Spleen (tissue), 11 donors: Measurements from ENCODE around the gene ANKRD16. TPM values are rescaled to one million over a fixed set of nuclear protein-coding genes. Genes with fewer than 3 reads are reported as not detected.
"Not testable (repeated sequence)": the region's sequence is repeated elsewhere in the genome, so short reads cannot be mapped to it uniquely, and the experiment has no call there.

Source experiments
- DNase-seq: peaks from one replicate; pipeline ENCODE4 v3.0.0-alpha.2; 2020
- H3K27ac ChIP-seq, 8 donors: fragments of 200-600 bp; sonication (generic) in 7 of 8; 1 replicate in 4 of 8; 2 replicates in 4 of 8; pipeline versions ENCODE4 v1.5.0 to v1.8.0; 2016 to 2021; ENCODE audit warnings: inconsistent platforms in 4 of 8, mild to moderate bottlenecking in 4 of 8, moderate library complexity in 1 of 8
- H3K27me3 ChIP-seq, 7 donors: fragments of 200-600 bp; sonication (generic) in 6 of 7; replicated peaks in 1 of 7; 1 replicate in 4 of 7; 2 replicates in 3 of 7; pipeline versions ENCODE4 v1.5.0 to v1.8.0; 2016 to 2021; ENCODE audit warnings: inconsistent platforms in 3 of 7, mild to moderate bottlenecking in 1 of 7
- H3K36me3 ChIP-seq, 6 donors: fragments of 200-600 bp; sonication (generic) in 5 of 6; 1 replicate in 4 of 6; 2 replicates in 2 of 6; pipeline versions ENCODE4 v1.5.0 to v1.8.0; 2016 to 2021; ENCODE audit warnings: inconsistent platforms in 2 of 6
- H3K4me1 ChIP-seq, 6 donors: fragments of 200-600 bp; sonication (generic) in 5 of 6; 1 replicate in 3 of 6; 2 replicates in 3 of 6; pipeline versions ENCODE4 v1.5.0 to v1.8.0; 2016 to 2021; ENCODE audit warnings: inconsistent platforms in 3 of 6
- H3K4me3 ChIP-seq, 8 donors: fragments of 200-600 bp; sonication (generic) in 7 of 8; 1 replicate in 4 of 8; 2 replicates in 4 of 8; pipeline versions ENCODE4 v1.5.0 to v1.8.0; 2016 to 2021; ENCODE audit warnings: inconsistent platforms in 4 of 8, mild to moderate bottlenecking in 4 of 8, moderate library complexity in 2 of 8
- H3K9me3 ChIP-seq, 8 donors: fragments of 200-600 bp; sonication (generic) in 7 of 8; 1 replicate in 4 of 8; 2 replicates in 4 of 8; pipeline versions ENCODE4 v1.5.0 to v1.8.0; 2016 to 2021; ENCODE audit warnings: inconsistent platforms in 4 of 8
- POLR2A ChIP-seq, 3 donors: fragments of 450-650 bp; IDR thresholded peaks; one replicate each; pipeline ENCODE4 v1.5.1; 2017; ENCODE audit warnings: antibody characterized with exemption in 3 of 3, mild to moderate bottlenecking in 1 of 3
- POLR2AphosphoS5 ChIP-seq, 3 donors: sonication (generic); formaldehyde crosslinking; IDR thresholded peaks; one replicate each; pipeline ENCODE4 v1.5.1; 2017; ENCODE audit warnings: antibody characterized with exemption in 3 of 3
- WGBS, 5 donors: extraction: QIAGEN DNeasy Blood & Tissue Kit in 3 of 5; methylation state at CpG; one replicate each; pipeline versions ENCODE4 v1.1.5 to v1.1.7; 2013 to 2018; 5-methylcytosine and 5-hydroxymethylcytosine counted together
- intact Hi-C: fragments of 100-400 bp; cut with DNase I; formaldehyde crosslinking; loops from one replicate; pipeline ENCODE4 v1.15.0; 2023; ENCODE audit warnings: low total_unique reads
- polyA plus RNA-seq, 3 donors: library from polyadenylated mRNA; stranded (reverse); fragments of 200-250 nt; gene quantifications; one replicate each; pipeline ENCODE4 v1.2.1, GENCODE V29; 2013
- total RNA-seq, 7 donors: library from RNA; depleted of rRNA in 3 of 7; stranded (reverse); fragments of >200 nt in 3 of 7; fragmentation: NEBNext Ultra II Directional in 4 of 7; extraction: Animal tissue kit (Norgen Biotek cat#: 25700) in 4 of 7; gene quantifications; one replicate each; pipeline versions ENCODE4 v1.1.0 to v1.2.1, GENCODE V29; 2016 to 2021
- TF ChIP-seq, protein P1 (sequence below), 11 experiments: fragments of 200-600 bp in 7 of 11; fragments of 450-650 bp in 4 of 11; sonication (generic) in 4 of 11; IDR thresholded peaks in 8 of 11; conservative IDR thresholded peaks in 3 of 11; 1 replicate in 7 of 11; 2 replicates in 4 of 11; pipeline versions ENCODE4 v1.4.0 to v1.8.0; 2016 to 2021; ENCODE audit warnings: antibody characterized with exemption in 11 of 11, inconsistent platforms in 4 of 11, mild to moderate bottlenecking in 1 of 11
- donor health status: healthy with polysubstance abuse.
- donor health status: DM: no; HTN: no; CAD: no; lungs with moderate emphysema.
- donor health status: DM: no; HTN: no; CAD: no.
- donor health status: Bipolar disorder and iron deficiency.
- donor health status: healthy.
- donor health status: DM: no; HTN: no; CAD: no.
- donor health status: DM: yes; HTN: yes; CAD: no.

The ANKRD16 gene
- total and polyA plus RNA-seq, 10 donors, result 2.7 to 10.5 (median 6.3) TPM

DNA sequence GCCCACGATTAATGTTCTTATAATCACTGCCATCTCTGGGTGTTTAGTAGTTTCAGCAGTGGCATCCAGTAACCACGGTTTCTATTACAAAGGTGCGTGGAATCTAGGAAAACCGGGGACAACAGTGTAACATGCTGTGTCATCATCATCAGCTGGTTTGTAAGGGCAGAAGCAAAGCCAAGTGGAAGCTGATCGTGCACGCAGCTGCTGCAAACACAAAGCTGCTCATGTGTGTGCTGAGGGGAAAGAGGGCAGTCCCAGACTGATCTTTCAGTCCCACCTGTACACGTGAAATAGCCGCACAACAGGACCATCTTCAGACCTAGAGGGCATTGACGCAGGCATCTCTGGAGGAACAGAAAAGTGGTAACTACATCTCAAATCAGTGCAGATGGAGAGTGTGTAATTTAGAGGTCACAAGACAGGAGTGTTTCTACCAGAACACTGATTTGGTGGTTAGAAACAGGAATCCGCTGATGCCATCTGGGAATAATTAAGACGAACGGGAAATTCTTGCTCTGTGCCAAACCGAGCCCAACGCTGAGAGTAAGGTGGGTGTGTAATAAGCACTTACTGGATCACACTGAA lies 13.4 kb downstream of the ANKRD16 start:
- no peak overlapping the region for H3K27ac ChIP-seq
- 80 to 87% (median 82%) methylated on average over 14 of the region's 14 CpGs for WGBS, 5 donors
- H3K36me3 ChIP-seq, result peaks cover 0 to 57% (median 26%) of the 10 kb centered on the region in 6 donors
- no peaks in the 10 kb centered on the region for H3K9me3 ChIP-seq
- no peak overlapping the region for H3K4me3 ChIP-seq
- H3K4me1 ChIP-seq, result peaks cover 0 to 15% (median 8%) of the 10 kb centered on the region in 6 donors
- TF ChIP-seq, protein P1, sequence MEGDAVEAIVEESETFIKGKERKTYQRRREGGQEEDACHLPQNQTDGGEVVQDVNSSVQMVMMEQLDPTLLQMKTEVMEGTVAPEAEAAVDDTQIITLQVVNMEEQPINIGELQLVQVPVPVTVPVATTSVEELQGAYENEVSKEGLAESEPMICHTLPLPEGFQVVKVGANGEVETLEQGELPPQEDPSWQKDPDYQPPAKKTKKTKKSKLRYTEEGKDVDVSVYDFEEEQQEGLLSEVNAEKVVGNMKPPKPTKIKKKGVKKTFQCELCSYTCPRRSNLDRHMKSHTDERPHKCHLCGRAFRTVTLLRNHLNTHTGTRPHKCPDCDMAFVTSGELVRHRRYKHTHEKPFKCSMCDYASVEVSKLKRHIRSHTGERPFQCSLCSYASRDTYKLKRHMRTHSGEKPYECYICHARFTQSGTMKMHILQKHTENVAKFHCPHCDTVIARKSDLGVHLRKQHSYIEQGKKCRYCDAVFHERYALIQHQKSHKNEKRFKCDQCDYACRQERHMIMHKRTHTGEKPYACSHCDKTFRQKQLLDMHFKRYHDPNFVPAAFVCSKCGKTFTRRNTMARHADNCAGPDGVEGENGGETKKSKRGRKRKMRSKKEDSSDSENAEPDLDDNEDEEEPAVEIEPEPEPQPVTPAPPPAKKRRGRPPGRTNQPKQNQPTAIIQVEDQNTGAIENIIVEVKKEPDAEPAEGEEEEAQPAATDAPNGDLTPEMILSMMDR (IDR thresholded peaks at IDR 0.05 in 8 of 11, conservative IDR thresholded peaks at IDR 0.05 in 3 of 11), result no peak
- TF ChIP-seq POLR2AphosphoS5 (IDR thresholded peaks at IDR 0.05) (no peak), POLR2A (IDR thresholded peaks at IDR 0.05) (no peak)
- intact Hi-C loops, result loop anchor here (10.0 kb wide), 3 partner anchors 61 to 431 kb away; partner anchors contain the start of genes GDI2 and TASOR2
- DNase-seq, result peak; percentile 16
- no peaks in the 10 kb centered on the region for H3K27me3 ChIP-seq

DNA sequence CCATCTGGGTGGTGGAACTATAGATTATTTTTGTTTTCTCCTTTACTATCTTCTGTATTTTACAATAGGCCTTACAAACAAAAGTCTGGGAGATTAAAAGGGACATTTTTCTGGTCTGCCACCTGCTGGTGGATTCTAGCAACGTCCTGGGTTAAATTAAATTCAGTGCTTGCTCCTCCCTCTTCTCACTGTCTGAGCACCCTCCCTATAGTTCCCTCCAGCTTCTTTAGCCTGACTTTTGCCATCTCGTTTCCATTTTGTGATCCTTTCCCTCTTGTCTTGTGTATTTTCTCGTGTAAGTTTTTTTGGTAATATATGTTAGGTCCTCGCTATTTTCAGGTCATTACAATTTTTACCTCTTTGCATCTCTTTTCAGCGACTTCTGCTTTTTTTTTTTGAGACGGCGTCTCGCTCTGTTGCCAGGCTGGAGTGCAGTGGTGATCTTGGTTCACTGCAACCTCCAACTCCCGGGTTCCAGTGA lies 16.1 kb downstream of the ANKRD16 start:
- H3K27me3 ChIP-seq, result no peaks in the 10 kb centered on the region
- DNase-seq, result no peak
- peaks cover 0 to 2% (median 0%) of the 10 kb centered on the region in 8 donors for H3K9me3 ChIP-seq
- TF ChIP-seq POLR2A (IDR thresholded peaks at IDR 0.05) (no peak), POLR2AphosphoS5 (IDR thresholded peaks at IDR 0.05) (peak in 1 of 3 donors; percentile 25)
- TF ChIP-seq, protein P1 (IDR thresholded peaks at IDR 0.05 in 8 of 11, conservative IDR thresholded peaks at IDR 0.05 in 3 of 11), result peak; percentile 61 to 92 (median 81)
- 15 to 25% (median 22%) methylated on average over 9 of the region's 9 CpGs for WGBS, 5 donors
- H3K4me1 ChIP-seq, result peaks cover 0 to 15% (median 8%) of the 10 kb centered on the region in 6 donors
- H3K4me3 ChIP-seq, result peak overlapping the region in 5 of 8 donors; percentile 7 to 48 (median 22)
- peaks cover 0 to 32% (median 16%) of the 10 kb centered on the region in 6 donors for H3K36me3 ChIP-seq
- intact Hi-C loops, result loop anchor here (10.0 kb wide), 3 partner anchors 59 to 429 kb away; partner anchors contain the start of genes GDI2 and TASOR2
- peak overlapping the region in 5 of 8 donors; percentile 54 to 69 (median 64) for H3K27ac ChIP-seq

DNA sequence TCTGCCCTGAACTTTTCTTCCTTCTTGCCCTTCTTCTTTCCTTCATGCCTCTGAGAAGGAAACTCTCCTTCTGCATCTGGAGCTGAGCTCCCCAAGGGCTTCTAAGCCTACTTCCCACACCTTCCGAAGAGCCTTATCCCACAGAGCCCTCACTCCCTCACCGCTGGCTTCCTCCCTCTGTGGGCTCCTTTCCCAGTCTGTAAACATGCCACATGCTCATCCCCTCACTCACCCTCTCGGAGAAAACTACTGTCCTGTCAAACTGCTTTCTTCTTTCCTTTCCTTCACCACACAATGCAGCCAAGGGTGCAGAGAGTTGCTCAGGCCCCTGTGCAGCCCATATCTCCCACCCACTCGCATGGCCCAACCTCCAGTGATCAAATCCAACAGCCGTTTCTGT lies 18.1 kb downstream of the ANKRD16 start:
- H3K9me3 ChIP-seq, result peaks cover 0 to 8% (median 2%) of the 10 kb centered on the region in 8 donors
- H3K4me3 ChIP-seq, result no peak overlapping the region
- TF ChIP-seq, protein P1 (IDR thresholded peaks at IDR 0.05 in 8 of 11, conservative IDR thresholded peaks at IDR 0.05 in 3 of 11), result no peak
- no peak for TF ChIP-seq POLR2AphosphoS5 (IDR thresholded peaks at IDR 0.05)
- H3K27ac ChIP-seq, result no peak overlapping the region
- peaks cover 0 to 26% (median 14%) of the 10 kb centered on the region in 6 donors for H3K4me1 ChIP-seq
- DNase-seq, result no peak
- H3K27me3 ChIP-seq, result no peaks in the 10 kb centered on the region
- intact Hi-C loops, result loop anchor here (10.0 kb wide), 3 partner anchors 57 to 427 kb away; partner anchors contain the start of genes GDI2 and TASOR2
- H3K36me3 ChIP-seq, result peaks cover 0 to 12% (median 5%) of the 10 kb centered on the region in 6 donors
- WGBS, 5 donors, result 86 to 95% (median 90%) methylated on average over 5 of the region's 5 CpGs

DNA sequence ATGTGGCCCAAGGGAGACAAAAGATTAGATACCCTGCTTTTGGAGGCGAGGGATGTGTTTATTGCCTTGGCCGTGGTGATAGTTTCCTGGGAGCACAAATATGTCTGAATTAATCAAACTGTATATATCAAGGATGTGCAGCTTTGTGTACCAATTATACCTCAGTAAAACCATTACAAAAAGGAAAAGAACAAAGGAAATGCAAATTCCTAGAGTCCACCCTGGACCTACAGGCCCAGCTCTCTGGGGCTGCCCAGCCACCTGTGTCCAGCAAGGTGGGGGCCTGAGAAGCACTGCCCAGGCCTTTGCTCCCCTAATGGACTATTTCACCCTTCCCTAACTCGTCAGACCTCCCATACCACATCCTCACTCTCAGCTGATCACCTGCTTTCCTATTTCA lies 20.5 kb downstream of the ANKRD16 start:
- WGBS, 5 donors, result 85 to 93% (median 89%) methylated on average over 3 of the region's 3 CpGs
- no peak overlapping the region for H3K27ac ChIP-seq
- peaks cover 0 to 8% (median 2%) of the 10 kb centered on the region in 8 donors for H3K9me3 ChIP-seq
- intact Hi-C loops, result no loop called here
- no peak overlapping the region for H3K4me3 ChIP-seq
- peaks cover 0 to 31% (median 14%) of the 10 kb centered on the region in 6 donors for H3K4me1 ChIP-seq
- DNase-seq, result no peak
- H3K27me3 ChIP-seq, result no peaks in the 10 kb centered on the region
- H3K36me3 ChIP-seq, result no peaks in the 10 kb centered on the region
- TF ChIP-seq POLR2AphosphoS5 (IDR thresholded peaks at IDR 0.05) (no peak), POLR2A (IDR thresholded peaks at IDR 0.05) (no peak)
- TF ChIP-seq, protein P1 (IDR thresholded peaks at IDR 0.05 in 8 of 11, conservative IDR thresholded peaks at IDR 0.05 in 3 of 11), result no peak

DNA sequence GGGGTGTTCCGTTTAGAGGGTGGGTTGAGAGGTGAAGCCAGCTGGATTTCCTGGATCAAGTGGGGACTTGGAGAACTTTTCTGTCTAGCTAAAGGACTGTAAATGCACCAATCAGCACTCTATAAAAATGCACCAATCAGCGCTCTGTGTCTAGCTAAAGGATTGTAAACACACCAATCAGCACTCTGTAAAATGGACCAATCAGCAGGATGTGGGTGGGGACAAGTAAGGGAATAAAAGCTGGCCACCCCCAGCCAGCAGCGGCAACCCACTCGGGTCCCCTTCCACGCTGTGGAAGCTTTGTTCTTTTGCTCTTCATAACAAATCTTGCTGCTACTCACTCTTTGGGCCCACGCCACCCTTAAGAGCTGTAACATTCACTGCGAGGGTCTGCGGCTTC lies 21.3 kb downstream of the ANKRD16 start:
- 83 to 98% (median 89%) methylated on average over 8 of the region's 8 CpGs for WGBS, 5 donors
- H3K27ac ChIP-seq, H3K9me3 ChIP-seq, H3K27me3 ChIP-seq, H3K4me3 ChIP-seq, DNase-seq, H3K36me3 ChIP-seq, intact Hi-C loops: not testable (repeated sequence)
- H3K4me1 ChIP-seq, result peaks cover 0 to 25% (median 9%) of the 10 kb centered on the region in 6 donors

DNA sequence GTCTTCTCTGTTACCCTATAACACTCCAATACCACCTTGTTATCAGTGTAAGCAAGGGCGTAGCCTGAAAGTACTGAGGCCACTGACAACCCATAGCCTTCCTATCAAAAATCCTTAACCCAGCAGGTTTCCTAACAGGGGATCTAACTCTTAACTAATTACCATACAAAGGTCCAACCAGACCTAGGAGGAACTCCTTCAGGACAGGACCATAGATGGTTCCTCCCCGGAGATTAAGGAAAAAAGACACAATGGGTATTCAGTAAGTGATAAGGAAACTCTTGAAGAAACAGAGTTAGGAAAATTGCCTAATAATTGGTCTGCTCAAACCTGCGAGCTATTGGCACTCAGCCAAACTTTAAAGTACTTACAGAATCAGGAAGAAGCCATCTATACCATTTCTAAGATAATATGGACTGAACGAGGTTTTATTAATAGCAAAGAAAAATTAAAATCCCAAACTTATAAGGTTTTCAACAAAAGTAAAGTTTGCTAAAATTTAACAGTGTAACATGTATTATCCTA lies 22.5 kb downstream of the ANKRD16 start:
- H3K36me3 ChIP-seq, DNase-seq, H3K4me3 ChIP-seq, intact Hi-C loops, H3K27me3 ChIP-seq: not testable (repeated sequence)
- H3K4me1 ChIP-seq, result peaks cover 0 to 29% (median 5%) of the 10 kb centered on the region in 6 donors
- H3K9me3 ChIP-seq, result peaks cover 0 to 10% (median 2%) of the 10 kb centered on the region in 8 donors
- peak overlapping the region in 1 of 8 donors; percentile 21 for H3K27ac ChIP-seq
- 39 to 55% (median 48%) methylated on average over 4 of the region's 4 CpGs for WGBS, 5 donors
